HepG2 (cell line): Measurements from ENCODE around the gene LRRC10B. TPM values are rescaled to one million over a fixed set of nuclear protein-coding genes. Genes with fewer than 3 reads are reported as not detected.

Experiments
- ATAC-seq: fragments of 200-7000 bp; cut with Tn5 transposase; 3 replicates; pipeline ENCODE4 v1.9.1; 2020; ENCODE audit warnings: mild to moderate bottlenecking, moderate library complexity
- BruUV-seq: library from RNA; stranded (reverse); fragments of 400-500 nt; replicated peaks from 2 replicates; lab custom pipeline; 2021; lab: Mats Ljungman, UMichigan
- CTCF ChIA-PET: fragments of 300-600 bp; formaldehyde crosslinking; extraction: SDS; loops from one replicate; lab custom pipeline; 2021; ENCODE audit warnings: low total read pairs, inconsistent platforms, low intra/inter-chr PET ratio; lab: Yijun Ruan, JAX
- POLR2A ChIA-PET: fragments of 350-600 bp; sonication (Branson Sonifier 250); formaldehyde crosslinking; loops from one replicate; lab custom pipeline; 2020; ENCODE audit warnings: antibody characterized with exemption, inconsistent platforms; lab: Yijun Ruan, JAX
- DNase-seq: peaks from one replicate; pipeline ENCODE4 v3.0.0-alpha.2; 2015; ENCODE audit warnings: low spot score
- FAIRE-seq: peaks from 3 replicates; lab custom pipeline; 2011; peaks lifted over from hg19 to GRCh38; lab: Jason Lieb, UNC
- H2AFZ ChIP-seq: one replicate; pipeline ENCODE4 v1.6.1; 2011; ENCODE audit warnings: low read length, inconsistent platforms
- H3K27ac ChIP-seq: fragments of 300-600 bp; 3 replicates; pipeline ENCODE4 v1.8.0; 2011; ENCODE audit warnings: mixed run types, mild to moderate bottlenecking, mixed read lengths, low read length, inconsistent platforms; ENCODE audit not compliant: insufficient read depth; ENCODE audit errors: extremely low read length
- H3K27me3 ChIP-seq, 2 experiments: fragments of 200-600 bp in 1 of 2; 2 replicates in 1 of 2; 3 replicates in 1 of 2; pipeline versions ENCODE4 v1.6.0 to v1.8.0; 2011; ENCODE audit warnings: low read length in 2 of 2, mild to moderate bottlenecking in 2 of 2, moderate library complexity in 2 of 2, inconsistent platforms in 1 of 2; ENCODE audit not compliant: insufficient read depth in 2 of 2, control insufficient read depth in 1 of 2
- H3K36me3 ChIP-seq, 2 experiments: fragments of 200-600 bp in 1 of 2; replicated peaks in 1 of 2; 2 replicates in 1 of 2; 3 replicates in 1 of 2; pipeline versions ENCODE4 v1.5.1 to v1.8.0; 2011; ENCODE audit warnings: low read length in 2 of 2, inconsistent platforms in 1 of 2; ENCODE audit not compliant: insufficient read depth in 2 of 2, control insufficient read depth in 1 of 2
- H3K4me1 ChIP-seq: 2 replicates; pipeline ENCODE4 v1.5.1; 2012; ENCODE audit warnings: low read length, inconsistent platforms; ENCODE audit not compliant: insufficient read depth
- H3K4me2 ChIP-seq: 2 replicates; pipeline ENCODE4 v1.6.0; 2011; ENCODE audit warnings: low read depth, low read length, inconsistent platforms
- H3K4me3 ChIP-seq, 3 experiments: fragments of 200-600 bp in 1 of 3; sonication (generic), shearing (Covaris generic) in 1 of 3; replicated peaks in 1 of 3; 2 replicates each; pipeline ENCODE4 v1.5.1; 2011 to 2016; ENCODE audit warnings: low read length in 3 of 3, inconsistent platforms in 2 of 3, low read depth in 2 of 3, mild to moderate bottlenecking in 2 of 3, control low read depth in 1 of 3, mixed read lengths in 1 of 3; ENCODE audit not compliant: insufficient read depth in 1 of 3
- H3K79me2 ChIP-seq: one replicate; pipeline ENCODE4 v1.6.1; 2011; ENCODE audit warnings: low read length, inconsistent platforms; ENCODE audit not compliant: insufficient read depth
- H3K9ac ChIP-seq: 2 replicates; pipeline ENCODE4 v1.6.0; 2011; ENCODE audit warnings: mild to moderate bottlenecking, low read depth, low read length, inconsistent platforms; ENCODE audit not compliant: insufficient read depth
- H3K9me3 ChIP-seq: 2 replicates; pipeline ENCODE4 v1.5.1; 2012; ENCODE audit warnings: mild to moderate bottlenecking, low read length
- H4K20me1 ChIP-seq: 2 replicates; pipeline ENCODE4 v1.6.0; 2011; ENCODE audit warnings: inconsistent platforms, mild to moderate bottlenecking, low read length, moderate library complexity; ENCODE audit not compliant: insufficient read depth
- GFI1 ChIP-seq: sonication (generic); formaldehyde crosslinking; IDR thresholded peaks from 2 replicates; pipeline ENCODE4 v1.5.0; 2020; ENCODE audit warnings: missing genetic modification reagents, mild to moderate bottlenecking, borderline replicate concordance
- KAT2B ChIP-seq: fragments of 150-350 bp; IDR thresholded peaks from 2 replicates; pipeline ENCODE4 v1.6.1; 2014; ENCODE audit warnings: low read depth, low read length, borderline replicate concordance
- MLX ChIP-seq: IDR thresholded peaks from 2 replicates; pipeline ENCODE4 v1.6.1; 2016
- NFE2 ChIP-seq: sonication (generic); formaldehyde crosslinking; IDR thresholded peaks from 2 replicates; pipeline ENCODE4 v1.4.0; 2020; ENCODE audit warnings: missing genetic modification reagents
- NR2F2 ChIP-seq: IDR thresholded peaks from 2 replicates; pipeline ENCODE4 v1.6.1; 2012; ENCODE audit warnings: low read depth, inconsistent platforms, borderline replicate concordance
- PHF21A ChIP-seq: sonication (generic); formaldehyde crosslinking; IDR thresholded peaks from 2 replicates; pipeline ENCODE4 v1.5.0; 2020; ENCODE audit warnings: mild to moderate bottlenecking, missing genetic modification reagents
- POLR2AphosphoS2 ChIP-seq: IDR thresholded peaks from 2 replicates; pipeline ENCODE4 v1.6.1; 2011; ENCODE audit warnings: low read depth, low read length, improper control_type of control experiment
- RAD21 ChIP-seq: fragments of 450-650 bp; formaldehyde crosslinking; IDR thresholded peaks from 2 replicates; pipeline ENCODE4 v1.5.0; 2020; ENCODE audit warnings: mild to moderate bottlenecking
- REL ChIP-seq: sonication (generic); formaldehyde crosslinking; conservative IDR thresholded peaks from 2 replicates; pipeline ENCODE4 v1.8.0; 2022; ENCODE audit warnings: mild to moderate bottlenecking, missing genetic modification reagents, moderate library complexity
- TEAD3 ChIP-seq: optimal IDR thresholded peaks from 2 replicates; pipeline ENCODE3; 2016; ENCODE audit warnings: borderline replicate concordance
- ZBTB2 ChIP-seq: sonication (generic); formaldehyde crosslinking; IDR thresholded peaks from 2 replicates; pipeline ENCODE4 v1.8.0; 2022; ENCODE audit warnings: low read depth, missing genetic modification reagents
- ZNF234 ChIP-seq: sonication (generic); formaldehyde crosslinking; conservative IDR thresholded peaks from 2 replicates; pipeline ENCODE4 v1.5.1; 2020; ENCODE audit warnings: mild to moderate bottlenecking, missing genetic modification reagents
- ZNF251 ChIP-seq: sonication (generic); formaldehyde crosslinking; IDR thresholded peaks from 2 replicates; pipeline ENCODE4 v1.9.0; 2021; ENCODE audit warnings: mild to moderate bottlenecking, missing genetic modification reagents
- ZNF256 ChIP-seq: sonication (generic); formaldehyde crosslinking; conservative IDR thresholded peaks from 2 replicates; pipeline ENCODE4 v1.4.0; 2020; ENCODE audit warnings: missing genetic modification reagents
- ZNF329 ChIP-seq: sonication (generic); formaldehyde crosslinking; IDR thresholded peaks from 2 replicates; pipeline ENCODE4 v1.9.0; 2021; ENCODE audit warnings: low read depth, mild to moderate bottlenecking, missing genetic modification reagents
- ZNF746 ChIP-seq: sonication (generic); formaldehyde crosslinking; IDR thresholded peaks from 2 replicates; pipeline ENCODE4 v1.8.0; 2022; ENCODE audit warnings: mild to moderate bottlenecking, missing genetic modification reagents
- ZXDC ChIP-seq: sonication (generic); formaldehyde crosslinking; IDR thresholded peaks from 2 replicates; pipeline ENCODE4 v1.5.0; 2020; ENCODE audit warnings: mild to moderate bottlenecking, missing genetic modification reagents
- WGBS: methylation state at CpG from one replicate; pipeline ENCODE4 v1.1.6; 2017; ENCODE audit warnings: low lambda C conversion rate; 5-methylcytosine and 5-hydroxymethylcytosine counted together
- in situ Hi-C: cut with HindIII; loops from 2 replicates; pipeline ENCODE4 v1.10.0; 2017; ENCODE audit warnings: low pct_unique_long_range_greater_than_20kb; ENCODE audit not compliant: extremely low pct_ligation_motif_present
- intact Hi-C: fragments of 100-400 bp; cut with micrococcal nuclease; formaldehyde crosslinking; loops from one replicate; pipeline ENCODE4 v1.10.0; 2022; ENCODE audit not compliant: unreplicated experiment
- polyA plus RNA-seq, 8 experiments: library from polyadenylated mRNA; depleted of rRNA in 3 of 8; stranded (reverse) in 7 of 8; unstranded in 1 of 8; fragments of >200 nt; fragmentation: Illumina TruSeq in 4 of 8; extraction: Trizol in 4 of 8; gene quantifications; 2 replicates each; pipeline versions ENCODE4 v1.2.1 to v1.2.3, GENCODE V29; 2011 to 2016; ENCODE audit warnings: low read depth in 4 of 8, missing spikeins in 1 of 8, mixed read lengths in 1 of 8; ENCODE audit not compliant: insufficient read depth in 1 of 8
- total RNA-seq, 5 experiments: library from RNA; depleted of rRNA; stranded (reverse); fragments of >200 nt; fragmentation: Illumina TruSeq; extraction: Trizol; gene quantifications; 2 replicates each; pipeline ENCODE4 v1.2.3, GENCODE V29; 2016; ENCODE audit warnings: low read depth in 1 of 5

The LRRC10B gene
- total and polyA plus RNA-seq, 2 of the 13 experiments (the other 11 are each of a cell fraction or from before 2014, with no cell fraction given): not detected

GRCh38 chr11:61477126-61477525 is 31.4 kb upstream of the LRRC10B start:
- Histone ChIP-seq H3K79me2 (no peaks in the 10 kb centered on the region), H4K20me1 (no peaks in the 10 kb centered on the region), H3K4me1 (peaks cover 24% of the 10 kb centered on the region), H3K4me2 (no peak overlapping the region), H3K9me3 (no peaks in the 10 kb centered on the region), H3K27me3 (peaks cover 2 to 19% of the 10 kb centered on the region in 2 experiments; a peak in 4 of 5 replicates), H3K36me3 (no peaks in the 10 kb centered on the region), H2AFZ (no peak overlapping the region), H3K9ac (no peak overlapping the region), H3K27ac (no peak overlapping the region), H3K4me3 (no peak overlapping the region)
- TF ChIP-seq KAT2B (no peak), RAD21 (CRISPR knock-in tag) (no peak), ZXDC (no peak), ZNF234 (CRISPR knock-in tag) (no peak), GFI1 (CRISPR knock-in tag) (no peak), MLX (no peak), ZNF329 (CRISPR knock-in tag) (no peak), ZNF256 (CRISPR knock-in tag) (no peak), PHF21A (CRISPR knock-in tag) (no peak), POLR2AphosphoS2 (no peak), NFE2 (CRISPR knock-in tag) (no peak), NR2F2 (no peak), TEAD3 (CRISPR knock-in tag) (no peak), ZBTB2 (CRISPR knock-in tag) (no peak), ZNF746 (CRISPR knock-in tag) (no peak), ZNF251 (CRISPR knock-in tag) (no peak), REL (no peak)
- 32% methylated on average over 5 of the region's 8 CpGs for WGBS
- POLR2A ChIA-PET: interaction anchor here (1.0 kb wide), 1 partner anchor 12 kb away, joined by 3 read pairs; no protein-coding TSS in a partner anchor
- intact Hi-C loops: loop anchor here (1.0 to 2.0 kb wide), 3 partner anchors 40 to 162 kb away; no protein-coding TSS in a partner anchor
- CTCF ChIA-PET: interaction anchor here (0.8 to 5.8 kb wide), 5 partner anchors 38 to 161 kb away, joined by 3 to 87 read pairs (median 5); no protein-coding TSS in a partner anchor
- no TSS peak for BruUV-seq
- no peak for FAIRE-seq
- in situ Hi-C loops: loop anchor here (5.0 kb wide), 2 partner anchors 40 to 160 kb away; no protein-coding TSS in a partner anchor
- ATAC-seq: no peak
- no peak for DNase-seq
